Loucy (cell line): ENCODE measurements around the gene ABCF1.

Experiments used
- EZH2phosphoT487 ChIP-seq: fragments of 200-600 bp; IDR thresholded peaks from 2 replicates; pipeline ENCODE4 v1.6.1; 2018; ENCODE audit warnings: antibody characterized with exemption, mild to moderate bottlenecking, moderate library complexity, borderline replicate concordance
- TF ChIP-seq, protein P1 (sequence below): fragments of 200-600 bp; sonication (generic); conservative IDR thresholded peaks from 2 replicates; pipeline ENCODE4 v1.5.1; 2014; ENCODE audit warnings: mild to moderate bottlenecking, antibody characterized with exemption, low read length

DNA sequence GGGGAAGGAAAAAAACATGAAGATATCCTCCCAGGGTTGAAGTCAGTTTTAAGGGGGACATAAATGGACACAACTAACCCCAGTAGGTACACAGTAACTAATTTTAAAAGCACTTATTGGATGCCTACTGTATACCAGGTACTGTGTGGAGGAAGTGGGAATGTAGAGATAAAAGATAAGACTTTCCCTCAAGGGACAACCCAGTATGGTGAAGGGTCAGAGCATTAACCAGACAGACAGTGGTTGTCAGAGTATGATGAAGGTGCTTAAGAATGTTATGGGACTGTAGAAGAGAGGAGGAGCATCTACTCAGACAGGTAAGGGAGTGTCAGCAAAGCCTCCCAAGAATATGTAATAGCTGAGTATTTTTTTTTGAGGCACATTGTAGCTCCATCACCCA lies 906 bp downstream of the ABCF1 start:
- TF ChIP-seq, protein P1, sequence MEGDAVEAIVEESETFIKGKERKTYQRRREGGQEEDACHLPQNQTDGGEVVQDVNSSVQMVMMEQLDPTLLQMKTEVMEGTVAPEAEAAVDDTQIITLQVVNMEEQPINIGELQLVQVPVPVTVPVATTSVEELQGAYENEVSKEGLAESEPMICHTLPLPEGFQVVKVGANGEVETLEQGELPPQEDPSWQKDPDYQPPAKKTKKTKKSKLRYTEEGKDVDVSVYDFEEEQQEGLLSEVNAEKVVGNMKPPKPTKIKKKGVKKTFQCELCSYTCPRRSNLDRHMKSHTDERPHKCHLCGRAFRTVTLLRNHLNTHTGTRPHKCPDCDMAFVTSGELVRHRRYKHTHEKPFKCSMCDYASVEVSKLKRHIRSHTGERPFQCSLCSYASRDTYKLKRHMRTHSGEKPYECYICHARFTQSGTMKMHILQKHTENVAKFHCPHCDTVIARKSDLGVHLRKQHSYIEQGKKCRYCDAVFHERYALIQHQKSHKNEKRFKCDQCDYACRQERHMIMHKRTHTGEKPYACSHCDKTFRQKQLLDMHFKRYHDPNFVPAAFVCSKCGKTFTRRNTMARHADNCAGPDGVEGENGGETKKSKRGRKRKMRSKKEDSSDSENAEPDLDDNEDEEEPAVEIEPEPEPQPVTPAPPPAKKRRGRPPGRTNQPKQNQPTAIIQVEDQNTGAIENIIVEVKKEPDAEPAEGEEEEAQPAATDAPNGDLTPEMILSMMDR = no peak
- no peak for TF ChIP-seq EZH2phosphoT487
